Measurements from ENCODE around the gene EPHB4. TPM values are rescaled to one million over a fixed set of nuclear protein-coding genes. Genes with fewer than 3 reads are reported as not detected.

EPHB4 gene
- total and polyA plus RNA-seq, 2 of the 8 experiments (the other 6 are each of a cell fraction or from before 2014, with no cell fraction given): 85.0 to 113 TPM

DNA sequence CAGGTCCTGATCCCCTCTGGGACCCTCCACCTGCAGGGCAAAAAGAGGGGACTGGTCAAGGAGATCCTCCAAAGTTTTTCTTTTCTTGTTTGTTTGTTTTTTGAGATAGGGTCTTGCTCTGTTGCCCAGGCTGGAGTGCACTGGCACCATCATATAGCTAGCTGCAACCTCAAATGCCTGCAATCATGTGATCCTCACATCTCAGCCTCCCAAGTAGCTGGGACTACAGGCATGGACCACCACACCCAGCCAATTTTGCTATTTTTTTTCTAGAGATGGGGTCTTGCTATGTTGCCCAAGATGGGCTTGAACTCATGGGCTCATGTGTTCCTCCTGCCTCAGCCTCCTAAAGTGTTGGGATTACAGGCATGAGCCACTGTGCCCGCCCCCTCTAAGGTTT is 41.0 kb downstream of the EPHB4 start:
- WGBS, 2 experiments (ENCODE audit: extremely low coverage in 1 of 2, insufficient coverage in 1 of 2, insufficient read length in 1 of 2, insufficient replicate concordance in 2 of 2, low coverage in 1 of 2, low lambda C conversion rate in 2 of 2, missing lambda C conversion rate in 1 of 2): 94% methylated on average over 1 of the region's 1 CpG; no CpG with 5 or more reads in 1 of the 2 experiments
- no peak overlapping the region for H3K4ac ChIP-seq (replicated peaks; ENCODE audit: insufficient read length, low read depth, low read length)
- no peaks in the 10 kb centered on the region for H4K20me1 ChIP-seq (replicated peaks in 1 of 2; ENCODE audit: control insufficient read depth in 1 of 2, insufficient read depth in 2 of 2, low read length in 2 of 2)
- no peaks in the 10 kb centered on the region for H3K36me3 ChIP-seq (ENCODE audit: control insufficient read depth in 2 of 4, insufficient read depth in 4 of 4, low read length in 3 of 4)
- no peaks in the 10 kb centered on the region for H3K27me3 ChIP-seq (replicated peaks in 1 of 4; ENCODE audit: control insufficient read depth in 3 of 4, extremely low read depth in 1 of 4, insufficient read depth in 3 of 4, low read length in 3 of 4)
- no peak overlapping the region for H3K9ac ChIP-seq (replicated peaks in 1 of 4; ENCODE audit: extremely low read depth in 1 of 4, low read depth in 3 of 4, low read length in 3 of 4)
- H2BK5ac ChIP-seq (ENCODE audit: low read depth, low read length): no peak overlapping the region
- no peak overlapping the region for H3K56ac ChIP-seq (replicated peaks; ENCODE audit: insufficient read length, low read depth, low read length)
- H3K27ac ChIP-seq (ENCODE audit: low read depth, low read length): no peak overlapping the region
- H3K4me3 ChIP-seq (ENCODE audit: extremely low read depth in 1 of 4, insufficient read depth in 2 of 4, low read depth in 3 of 4, low read length in 4 of 4): no peak overlapping the region
- H4K5ac ChIP-seq (ENCODE audit: insufficient read length, low read depth, low read length): no peak overlapping the region
- H2BK15ac ChIP-seq (ENCODE audit: low read length): no peak overlapping the region
- no peak overlapping the region for H2AK5ac ChIP-seq (ENCODE audit: low read depth, low read length)
- no peaks in the 10 kb centered on the region for H3K79me2 ChIP-seq (ENCODE audit: control insufficient read depth in 1 of 2, insufficient read depth in 2 of 2, low read length in 2 of 2)
- no peak overlapping the region for H3K14ac ChIP-seq (ENCODE audit: insufficient read length)
- H3K4me1 ChIP-seq (replicated peaks in 1 of 4; ENCODE audit: control insufficient read depth in 3 of 4, insufficient read depth in 4 of 4, low read length in 3 of 4): peaks cover 0 to 3% (median 0%) of the 10 kb centered on the region in 4 experiments; a peak in 2 of 7 replicates
- FAIRE-seq: no peak
- no peak overlapping the region; the same call in 1 of the 2 replicates for H4K8ac ChIP-seq (ENCODE audit: extremely low read depth, insufficient read depth, low read length)
- H2AFZ ChIP-seq (ENCODE audit: low read length): no peak overlapping the region
- H2BK120ac ChIP-seq (replicated peaks; ENCODE audit: low read depth, low read length): no peak overlapping the region
- H2BK20ac ChIP-seq (ENCODE audit: low read length): no peak overlapping the region
- no peaks in the 10 kb centered on the region for H3K23me2 ChIP-seq (ENCODE audit: low read depth, low read length)
- POLR2A ChIA-PET (ENCODE audit: partially characterized antibody): interaction anchor here (0.8 to 1.4 kb wide), 5 partner anchors 10 to 81 kb away, joined by 3 to 6 read pairs (median 3); partner anchors contain the start of gene POP7
- no peak overlapping the region for H3K4me2 ChIP-seq (ENCODE audit: insufficient read depth in 1 of 2, low read depth in 2 of 2, low read length in 2 of 2)
- DNase-seq (ENCODE audit: low read depth in 1 of 2, low spot score in 2 of 2): no peak
- no peak overlapping the region for H2BK12ac ChIP-seq (ENCODE audit: low read depth, low read length)
- no peaks in the 10 kb centered on the region for H3K79me1 ChIP-seq (ENCODE audit: low read depth, low read length)
- H3K23ac ChIP-seq (ENCODE audit: insufficient read length): no peak overlapping the region
- H4K91ac ChIP-seq (replicated peaks; ENCODE audit: insufficient read length, low read length): no peak overlapping the region
- CTCF ChIA-PET (ENCODE audit: partially characterized antibody): interaction anchor here (0.7 to 6.9 kb wide), 8 partner anchors 10 to 94 kb away, joined by 3 to 90 read pairs (median 4); partner anchors contain the start of gene EPO
- no peak overlapping the region; the same call in 1 of the 2 replicates for H3K18ac ChIP-seq (ENCODE audit: extremely low read depth, low read length)
- H3K9me3 ChIP-seq (ENCODE audit: insufficient read depth in 2 of 2, low read depth in 1 of 2, low read length in 1 of 2): no peaks in the 10 kb centered on the region
- TF ChIP-seq KDM1A (IDR thresholded peaks at IDR 0.05; ENCODE audit: borderline replicate concordance, low read length) (peak; percentile 75; the same call in 1 of the 2 replicates), EGR1 (IDR thresholded peaks at IDR 0.05; ENCODE audit: borderline replicate concordance, low read depth, low read length) (no peak)

All from H1 (cell line).